ENCODE measurements around the gene TACC3.

TACC3 gene

DNA sequence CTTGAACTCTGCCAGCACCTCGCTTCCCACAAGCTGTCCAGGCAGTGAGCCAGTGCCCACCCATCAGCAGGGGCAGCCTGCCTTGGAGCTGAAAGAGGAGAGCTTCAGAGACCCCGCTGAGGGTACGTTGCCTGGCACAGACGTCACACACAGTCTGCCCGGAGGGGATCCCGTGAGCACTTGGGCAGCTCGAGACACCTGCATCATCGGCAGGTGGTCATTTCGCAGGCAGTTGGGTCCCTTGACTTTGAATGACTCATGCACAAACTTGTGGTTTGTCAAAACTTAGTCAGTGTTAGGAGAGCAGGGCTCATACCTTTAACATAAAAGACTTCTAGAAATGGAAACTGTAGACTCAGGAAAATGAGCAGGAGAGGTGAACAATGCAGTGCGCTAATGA lies 9.9 kb downstream of the TACC3 start:
- TF ChIP-seq, protein P1, sequence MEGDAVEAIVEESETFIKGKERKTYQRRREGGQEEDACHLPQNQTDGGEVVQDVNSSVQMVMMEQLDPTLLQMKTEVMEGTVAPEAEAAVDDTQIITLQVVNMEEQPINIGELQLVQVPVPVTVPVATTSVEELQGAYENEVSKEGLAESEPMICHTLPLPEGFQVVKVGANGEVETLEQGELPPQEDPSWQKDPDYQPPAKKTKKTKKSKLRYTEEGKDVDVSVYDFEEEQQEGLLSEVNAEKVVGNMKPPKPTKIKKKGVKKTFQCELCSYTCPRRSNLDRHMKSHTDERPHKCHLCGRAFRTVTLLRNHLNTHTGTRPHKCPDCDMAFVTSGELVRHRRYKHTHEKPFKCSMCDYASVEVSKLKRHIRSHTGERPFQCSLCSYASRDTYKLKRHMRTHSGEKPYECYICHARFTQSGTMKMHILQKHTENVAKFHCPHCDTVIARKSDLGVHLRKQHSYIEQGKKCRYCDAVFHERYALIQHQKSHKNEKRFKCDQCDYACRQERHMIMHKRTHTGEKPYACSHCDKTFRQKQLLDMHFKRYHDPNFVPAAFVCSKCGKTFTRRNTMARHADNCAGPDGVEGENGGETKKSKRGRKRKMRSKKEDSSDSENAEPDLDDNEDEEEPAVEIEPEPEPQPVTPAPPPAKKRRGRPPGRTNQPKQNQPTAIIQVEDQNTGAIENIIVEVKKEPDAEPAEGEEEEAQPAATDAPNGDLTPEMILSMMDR (IDR thresholded peaks at IDR 0.05; ENCODE audit: control insufficient read depth, insufficient read depth, low read depth, low read length, missing control alignments): no peak
- H3K4me3 ChIP-seq (ENCODE audit: control insufficient read depth, low read depth, low read length): no peak overlapping the region
- DNase-seq (ENCODE audit: low read depth): no peak

DNA sequence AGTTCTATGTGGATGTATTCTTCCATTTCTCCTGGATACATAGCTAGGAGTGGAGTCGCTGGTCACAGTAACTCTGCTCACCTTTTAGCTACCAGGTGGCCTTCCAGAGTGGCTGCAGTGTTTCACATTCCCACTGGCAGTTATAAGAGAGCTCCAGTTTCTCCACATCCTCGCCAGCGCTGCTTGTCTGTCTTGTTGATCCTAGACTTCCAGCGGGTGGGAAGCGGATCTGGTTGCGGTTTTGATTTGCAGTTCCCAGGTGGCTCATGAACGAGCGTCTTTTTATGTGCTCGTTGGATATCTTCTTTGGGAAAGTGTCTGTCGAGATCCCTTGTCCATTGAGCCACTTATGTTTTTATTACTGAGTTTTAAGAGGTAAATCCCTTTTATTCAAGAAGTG lies 11.6 kb downstream of the TACC3 start:
- H3K4me3 ChIP-seq (ENCODE audit: control insufficient read depth, low read depth, low read length): no peak overlapping the region
- no peak for DNase-seq (ENCODE audit: low read depth)
- TF ChIP-seq, protein P1 (IDR thresholded peaks at IDR 0.05; ENCODE audit: control insufficient read depth, insufficient read depth, low read depth, low read length, missing control alignments): no peak

DNA sequence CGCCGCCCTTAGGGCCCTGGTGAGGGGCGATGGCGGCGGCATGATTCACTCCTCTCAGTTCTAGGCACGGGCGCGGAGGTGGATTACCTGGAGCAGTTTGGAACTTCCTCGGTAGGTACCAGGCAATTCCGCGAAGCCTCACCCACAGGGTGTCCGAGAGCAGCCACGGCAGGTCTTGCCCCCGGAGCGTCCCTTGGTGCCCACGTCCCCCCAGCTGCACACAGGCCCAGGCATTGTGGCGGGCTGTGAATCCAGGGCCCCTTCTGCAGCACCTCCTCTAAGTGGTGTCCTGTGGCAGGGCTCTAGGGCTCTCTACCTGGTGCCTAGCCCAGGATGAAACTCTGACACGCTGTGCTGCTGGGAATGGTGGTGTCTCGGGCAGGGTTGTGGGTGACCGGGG lies 13.9 kb downstream of the TACC3 start:
- DNase-seq (ENCODE audit: low read depth): no peak
- H3K4me3 ChIP-seq (ENCODE audit: control insufficient read depth, low read depth, low read length): no peak overlapping the region
- TF ChIP-seq, protein P1 (IDR thresholded peaks at IDR 0.05; ENCODE audit: control insufficient read depth, insufficient read depth, low read depth, low read length, missing control alignments): no peak

DNA sequence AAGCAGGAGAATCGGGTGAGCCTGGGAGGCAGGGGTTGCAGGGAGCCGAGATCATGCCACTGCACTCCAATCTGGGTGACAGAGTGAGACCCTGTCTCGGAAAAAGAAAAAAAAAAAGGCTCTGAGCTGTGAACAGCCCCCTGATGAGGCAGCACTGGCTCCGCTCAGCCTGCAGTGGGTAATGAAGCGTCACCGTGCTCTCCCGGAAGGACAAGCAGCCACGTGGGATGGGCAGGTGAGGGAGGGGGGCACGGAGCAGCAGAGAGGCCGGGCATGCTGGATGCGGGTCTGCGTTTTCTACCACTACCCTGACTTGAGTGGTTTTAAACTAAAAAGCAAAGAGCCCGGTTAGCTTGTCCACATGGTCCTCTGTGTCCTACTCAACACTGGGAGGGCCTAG lies 15.5 kb downstream of the TACC3 start:
- no peak for DNase-seq (ENCODE audit: low read depth)
- H3K4me3 ChIP-seq (ENCODE audit: control insufficient read depth, low read depth, low read length): no peak overlapping the region
- TF ChIP-seq, protein P1 (IDR thresholded peaks at IDR 0.05; ENCODE audit: control insufficient read depth, insufficient read depth, low read depth, low read length, missing control alignments): no peak

DNA sequence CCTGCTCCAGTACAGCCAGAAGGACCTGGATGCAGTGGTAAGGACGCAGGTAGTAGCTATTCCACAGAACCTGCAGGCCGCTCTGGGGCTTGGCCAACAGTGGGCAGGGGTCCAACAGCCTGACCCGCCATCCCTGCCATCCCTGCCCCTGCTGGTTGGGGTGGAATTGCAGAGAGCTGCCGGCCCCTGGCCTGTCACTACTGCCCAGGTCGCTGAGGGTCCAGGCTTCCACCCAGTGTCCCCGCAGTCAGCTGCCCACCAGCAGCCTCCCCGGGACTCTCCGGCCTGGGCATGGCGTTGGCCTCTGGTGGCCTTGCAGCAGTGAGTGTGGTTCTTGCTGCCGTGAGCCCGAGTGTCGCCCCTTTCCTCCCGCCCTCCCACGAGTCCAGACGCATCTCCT lies 16.3 kb downstream of the TACC3 start:
- DNase-seq (ENCODE audit: low read depth): no peak
- no peak overlapping the region for H3K4me3 ChIP-seq (ENCODE audit: control insufficient read depth, low read depth, low read length)
- TF ChIP-seq, protein P1 (IDR thresholded peaks at IDR 0.05; ENCODE audit: control insufficient read depth, insufficient read depth, low read depth, low read length, missing control alignments): no peak

DNA sequence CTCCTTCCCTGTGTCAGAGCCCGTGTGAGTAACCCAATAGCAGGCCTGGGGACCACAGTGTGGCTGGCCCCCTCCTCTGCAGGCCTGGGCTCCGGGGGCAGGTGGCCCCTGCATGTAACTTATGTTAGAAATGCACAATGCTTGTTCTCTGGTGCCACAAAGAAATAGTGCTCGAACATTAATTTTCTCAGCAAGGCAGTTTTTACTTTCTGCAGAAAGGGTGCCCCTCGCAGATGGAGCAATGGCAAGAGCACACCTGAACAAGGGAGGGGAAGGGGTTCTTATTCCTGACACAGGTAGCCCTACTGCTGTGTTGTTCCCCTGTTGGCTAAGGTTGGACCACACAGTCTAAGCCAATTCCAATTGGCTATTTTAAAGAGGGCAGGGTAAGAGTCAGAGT lies 17.1 kb downstream of the TACC3 start:
- H3K4me3 ChIP-seq (ENCODE audit: control insufficient read depth, low read depth, low read length): no peak overlapping the region
- no peak for DNase-seq (ENCODE audit: low read depth)

More for the DNA sequence above, 17.1 kb downstream of the TACC3 start:
- TF ChIP-seq, protein P1 (IDR thresholded peaks at IDR 0.05; ENCODE audit: control insufficient read depth, insufficient read depth, low read depth, low read length, missing control alignments): no peak

Measured in AG09309 (cell line).